Femur (tissue), 1 donor: Measurements from ENCODE around the gene LAGE3.

Experiments
- DNase-seq: peaks from one replicate; pipeline ENCODE4 v3.0.0-alpha.2; 2017

The LAGE3 gene

GRCh38 chrX:154473683-154474082, 5.4 kb downstream of the LAGE3 start:
- DNase-seq: no peak

- no peak for DNase-seq
Measured at GRCh38 chrX:154472685-154473632, 6.1 kb downstream of the LAGE3 start.

GRCh38 chrX:154471839-154472684, 7.0 kb downstream of the LAGE3 start:
- no peak for DNase-seq

- no peak for DNase-seq
Measured at GRCh38 chrX:154470914-154471568, 8.0 kb downstream of the LAGE3 start.

GRCh38 chrX:154470434-154470833, 8.6 kb downstream of the LAGE3 start:
- DNase-seq: no peak

GRCh38 chrX:154469880-154470279, 9.2 kb downstream of the LAGE3 start:
- no peak for DNase-seq

- no peak for DNase-seq
Measured at GRCh38 chrX:154469114-154469513, 10.0 kb downstream of the LAGE3 start.

- no peak for DNase-seq
Measured at GRCh38 chrX:154468217-154468616, 10.9 kb downstream of the LAGE3 start.

GRCh38 chrX:154467556-154467955, 11.5 kb downstream of the LAGE3 start:
- DNase-seq: no peak

GRCh38 chrX:154466907-154467306, 12.2 kb downstream of the LAGE3 start:
- DNase-seq: no peak

GRCh38 chrX:154466036-154466435, 13.0 kb downstream of the LAGE3 start:
- DNase-seq: no peak

GRCh38 chrX:154465601-154466000, 13.5 kb downstream of the LAGE3 start:
- DNase-seq: no peak

GRCh38 chrX:154464806-154465365, 14.2 kb downstream of the LAGE3 start:
- no peak for DNase-seq

GRCh38 chrX:154463611-154464220, 15.4 kb downstream of the LAGE3 start:
- no peak for DNase-seq

- no peak for DNase-seq
Measured at GRCh38 chrX:154462396-154462795, 16.7 kb downstream of the LAGE3 start.

- no peak for DNase-seq
Measured at GRCh38 chrX:154460326-154460725, 18.8 kb downstream of the LAGE3 start.

- DNase-seq: no peak
Measured at GRCh38 chrX:154459832-154460231, 19.2 kb downstream of the LAGE3 start.

- DNase-seq: peak; percentile 64
Measured at GRCh38 chrX:154458954-154459778, 19.9 kb downstream of the LAGE3 start.

- peak; percentile 47 for DNase-seq
Measured at GRCh38 chrX:154458116-154458953, 20.7 kb downstream of the LAGE3 start, which contains the start of gene PLXNA3. TSS of gene PLXNA3 (plus strand) at chrX:154458281. CDS start at chrX:154460184, 1,903 bp downstream.

- DNase-seq: no peak
Measured at GRCh38 chrX:154457491-154458115, 21.5 kb downstream of the LAGE3 start.
